Caki2 (cell line): ENCODE measurements around the gene GCNT1. TPM values are rescaled to one million over a fixed set of nuclear protein-coding genes. Genes with fewer than 3 reads are reported as not detected.
"Not testable (repeated sequence)": the region's sequence is repeated elsewhere in the genome, so short reads cannot be mapped to it uniquely, and the experiment has no call there.

Experiments
- DNase-seq: peaks from one replicate; pipeline ENCODE4 v3.0.0-alpha.2; 2015; ENCODE audit warnings: low read depth
- in situ Hi-C: cut with HindIII; loops from 2 replicates; pipeline ENCODE4 v1.10.0; 2016; ENCODE audit warnings: low sequenced_read_pairs, low pct_unique_long_range_greater_than_20kb, mixed read lengths
- total RNA-seq: library from RNA; depleted of rRNA; stranded (reverse); fragments of >200 nt; shearing (Covaris generic); gene quantifications from 2 replicates; pipeline ENCODE4 v1.2.3, GENCODE V29; 2014; ENCODE audit warnings: low replicate concordance; rRNA removed

GCNT1 gene
- 1.2 and 11.1 TPM in 2 replicates for total RNA-seq

GRCh38 chr9:76458903-76459693 is at the start of gene GCNT1:
Gene GCNT1, plus strand, starts transcription at chr9:76459182. Its CDS starts 43,200 bp downstream, at chr9:76502382.
- in situ Hi-C loops, result no loop called here
- DNase-seq, result peak; percentile 69

- DNase-seq, result no peak
- in situ Hi-C loops, result no loop called here
These were observed 46.3 kb upstream of the GCNT1 start for GRCh38 chr9:76412638-76413037.

DNA sequence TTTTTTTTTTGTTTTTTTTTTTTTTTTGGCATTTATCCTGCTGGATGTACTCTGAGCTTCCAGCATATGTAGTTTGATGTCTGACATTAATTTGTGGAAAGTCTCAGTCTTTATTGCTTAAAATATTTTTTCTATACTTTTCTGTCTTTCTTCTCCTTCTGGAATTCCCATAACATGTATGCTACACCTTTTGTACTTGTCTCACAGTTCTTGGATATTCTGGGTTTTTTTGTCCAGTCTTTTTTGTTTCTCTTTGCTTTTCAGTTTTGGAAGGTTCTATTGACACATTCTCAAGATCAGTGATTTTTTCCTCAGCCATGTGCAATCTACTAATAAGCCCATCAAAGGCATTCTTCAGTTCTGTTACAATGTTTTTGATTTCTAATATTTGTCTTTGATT is 45.3 kb upstream of the GCNT1 start:
- in situ Hi-C loops, result no loop called here
- DNase-seq, result no peak

DNA sequence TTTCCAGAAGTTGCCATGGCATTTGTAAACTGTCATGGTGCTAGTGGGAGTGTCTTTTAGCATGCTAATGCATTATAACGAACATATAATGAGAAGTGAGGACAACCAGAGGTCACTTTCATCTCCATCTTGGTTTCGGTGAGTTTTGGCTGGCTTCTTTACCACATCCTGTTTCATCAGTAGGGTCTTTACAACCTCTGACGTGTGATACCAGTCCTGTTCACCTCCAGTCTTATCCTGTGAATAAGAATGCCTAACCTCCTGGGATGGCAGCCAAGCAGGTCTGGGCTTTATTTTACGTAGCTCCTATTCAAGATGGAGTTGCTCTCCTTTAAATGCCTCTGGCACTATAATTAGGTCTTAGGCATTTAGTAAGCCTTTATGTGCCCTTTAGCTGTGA is 44.3 kb upstream of the GCNT1 start:
- DNase-seq, result no peak
- in situ Hi-C loops, result no loop called here

GRCh38 chr9:76415154-76415553 is 43.8 kb upstream of the GCNT1 start:
- DNase-seq, result no peak
- in situ Hi-C loops, result no loop called here

GRCh38 chr9:76415731-76416130 is 43.3 kb upstream of the GCNT1 start:
- in situ Hi-C loops, result no loop called here
- no peak for DNase-seq

GRCh38 chr9:76417394-76417793 is 41.6 kb upstream of the GCNT1 start:
- in situ Hi-C loops, result no loop called here
- no peak for DNase-seq

GRCh38 chr9:76419782-76420380 is 39.1 kb upstream of the GCNT1 start:
- no peak for DNase-seq
- in situ Hi-C loops, result no loop called here

GRCh38 chr9:76423216-76424177 is 35.5 kb upstream of the GCNT1 start:
- in situ Hi-C loops, result no loop called here
- no peak for DNase-seq

DNA sequence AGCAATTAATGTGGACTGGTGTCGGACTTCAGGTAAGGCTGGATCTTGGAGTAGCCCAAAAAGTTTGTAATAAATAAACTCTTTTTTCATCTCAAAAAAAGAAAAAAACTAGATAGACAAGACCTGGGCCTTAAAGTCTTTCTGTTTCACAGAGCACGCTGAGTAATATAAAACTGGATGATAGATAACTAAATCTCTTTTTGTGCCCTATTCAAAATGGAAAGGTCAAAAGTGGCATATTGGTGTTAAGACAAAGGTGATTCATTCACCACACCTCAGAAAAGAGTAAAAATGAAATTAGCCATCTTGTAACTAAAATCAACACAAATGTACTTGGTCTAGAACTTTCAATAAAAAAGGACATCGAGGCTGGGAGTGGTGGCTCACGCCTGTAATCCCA is 34.5 kb upstream of the GCNT1 start:
- in situ Hi-C loops, result no loop called here
- no peak for DNase-seq

DNA sequence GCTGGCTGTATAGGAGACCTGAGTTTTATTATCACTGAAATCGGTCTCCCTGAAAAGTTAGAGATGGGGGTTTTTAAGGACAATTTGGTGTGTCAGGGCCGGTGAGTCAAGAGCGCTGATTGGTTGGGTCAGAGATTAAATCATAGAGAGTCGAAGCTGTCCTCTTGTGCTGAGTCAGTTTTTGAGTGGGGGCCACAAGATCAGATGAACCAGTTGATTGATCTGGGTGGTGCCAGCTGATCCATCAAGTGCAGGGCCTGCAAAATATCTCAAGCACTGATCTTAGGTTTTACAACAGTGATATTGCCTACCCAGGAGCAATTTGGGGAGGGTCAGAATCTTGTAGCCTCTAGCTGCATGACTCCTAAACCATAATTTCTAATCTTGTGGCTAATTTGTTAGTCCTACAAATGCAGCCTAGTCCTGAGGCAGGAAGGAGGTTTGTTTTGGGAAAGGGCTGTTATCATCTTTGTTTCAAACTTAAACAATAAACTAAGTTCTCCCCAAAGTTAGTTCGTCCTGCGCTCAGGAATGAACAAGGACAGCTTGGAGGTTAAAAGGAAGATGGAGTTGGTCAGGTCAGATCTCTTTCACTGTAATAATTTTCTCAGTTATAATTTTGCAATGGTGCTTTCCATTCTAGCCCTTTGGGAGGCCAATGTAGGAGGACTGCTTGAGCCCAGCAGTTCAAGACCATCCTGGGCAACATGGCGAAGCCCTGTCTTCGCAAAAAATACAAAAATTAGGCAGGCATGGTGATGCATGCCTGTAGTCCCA is 33.1 kb upstream of the GCNT1 start:
- no peak for DNase-seq
- in situ Hi-C loops, result no loop called here

DNA sequence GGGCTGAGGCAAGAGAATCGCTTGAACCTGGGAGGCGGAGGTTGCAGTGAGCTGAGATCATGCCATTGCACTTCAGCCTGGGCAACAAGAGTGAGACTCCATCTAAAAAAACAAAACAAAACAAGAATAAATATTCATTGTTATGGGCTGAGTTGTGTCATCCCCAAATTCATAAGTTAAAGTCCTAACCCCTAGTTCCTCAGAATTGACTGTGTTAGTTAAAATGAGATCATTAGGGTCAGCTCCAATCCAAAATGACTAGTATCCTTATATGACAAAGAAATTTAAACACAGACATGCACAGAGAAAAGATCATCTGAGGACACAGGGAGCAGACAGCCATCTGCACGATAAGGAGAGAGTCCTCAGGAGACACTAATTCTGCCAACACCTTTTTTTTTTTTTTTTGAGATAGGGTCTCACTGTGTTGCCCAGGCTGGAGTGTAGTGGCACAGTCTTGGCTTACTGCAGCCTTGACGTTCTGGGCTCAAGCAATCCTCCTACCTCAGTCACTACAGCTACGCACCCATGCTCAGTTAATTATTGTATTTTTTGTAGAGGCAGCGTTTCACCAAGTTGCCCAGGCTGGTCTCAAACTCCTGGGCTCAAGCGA is 32.1 kb upstream of the GCNT1 start:
- in situ Hi-C loops, result no loop called here
- DNase-seq, result no peak

DNA sequence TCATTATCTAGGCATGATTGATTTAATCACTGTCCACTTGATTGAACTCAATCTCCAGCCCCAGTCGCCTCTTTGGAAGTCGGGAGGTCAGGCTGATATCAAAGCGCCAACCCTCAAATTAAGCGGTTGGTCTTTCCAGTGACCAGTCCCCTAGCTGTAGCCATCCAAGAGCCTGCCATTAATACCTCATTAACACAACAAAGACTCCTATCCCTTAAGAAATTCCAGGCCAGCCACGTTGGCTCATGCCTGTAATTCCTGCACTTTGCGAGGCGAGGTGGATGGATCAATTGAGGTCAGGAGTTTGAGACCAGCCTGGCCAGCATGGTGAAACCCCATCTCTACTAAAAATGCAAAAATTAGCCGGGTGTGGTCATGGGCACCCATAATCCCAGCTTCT is 27.4 kb upstream of the GCNT1 start:
- no peak for DNase-seq
- in situ Hi-C loops, result no loop called here

DNA sequence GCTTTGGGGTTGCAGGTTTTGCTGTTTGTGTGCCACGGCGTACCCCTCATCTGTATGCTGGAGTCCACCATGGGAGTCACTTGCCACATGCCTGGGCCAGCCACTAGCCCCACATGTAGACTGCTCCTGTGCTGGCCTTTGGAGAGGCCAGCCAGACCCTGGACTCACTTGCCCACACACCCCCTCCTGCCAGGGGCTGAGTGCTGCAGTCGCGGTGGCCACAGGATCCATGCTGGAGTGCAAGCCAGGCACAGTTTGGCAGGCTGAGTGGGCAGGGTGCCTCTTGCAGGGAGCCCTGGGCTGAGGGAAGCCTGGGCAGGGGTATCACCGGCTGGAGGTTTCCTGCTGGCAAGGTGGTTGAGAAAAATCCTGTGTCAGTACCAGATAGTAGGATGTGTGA is 25.6 kb upstream of the GCNT1 start:
- no peak for DNase-seq
- in situ Hi-C loops, result no loop called here

- peak; percentile 51 for DNase-seq
- in situ Hi-C loops, result no loop called here
These were observed 25.1 kb upstream of the GCNT1 start for GRCh38 chr9:76433836-76434235.

DNA sequence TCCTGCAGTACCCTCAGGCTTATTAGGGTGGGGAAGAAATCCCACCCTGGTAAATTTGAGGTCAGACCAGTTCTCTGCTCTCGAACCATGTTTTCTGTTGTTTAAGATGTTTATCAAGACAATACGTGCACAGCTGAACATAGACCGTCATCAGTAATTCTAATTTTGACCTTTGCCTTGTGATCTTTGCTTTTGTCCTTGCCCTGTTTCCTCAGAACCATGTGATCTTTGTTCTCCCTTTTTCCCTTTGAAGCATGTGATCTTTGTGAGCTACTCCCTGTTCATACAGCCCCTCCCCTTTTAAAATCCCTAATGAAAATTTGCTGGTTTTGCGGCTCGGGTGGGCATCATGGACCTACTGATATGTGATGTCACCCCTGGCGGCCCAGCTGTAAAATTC is 24.1 kb upstream of the GCNT1 start:
- in situ Hi-C loops, DNase-seq: not testable (repeated sequence)

DNA sequence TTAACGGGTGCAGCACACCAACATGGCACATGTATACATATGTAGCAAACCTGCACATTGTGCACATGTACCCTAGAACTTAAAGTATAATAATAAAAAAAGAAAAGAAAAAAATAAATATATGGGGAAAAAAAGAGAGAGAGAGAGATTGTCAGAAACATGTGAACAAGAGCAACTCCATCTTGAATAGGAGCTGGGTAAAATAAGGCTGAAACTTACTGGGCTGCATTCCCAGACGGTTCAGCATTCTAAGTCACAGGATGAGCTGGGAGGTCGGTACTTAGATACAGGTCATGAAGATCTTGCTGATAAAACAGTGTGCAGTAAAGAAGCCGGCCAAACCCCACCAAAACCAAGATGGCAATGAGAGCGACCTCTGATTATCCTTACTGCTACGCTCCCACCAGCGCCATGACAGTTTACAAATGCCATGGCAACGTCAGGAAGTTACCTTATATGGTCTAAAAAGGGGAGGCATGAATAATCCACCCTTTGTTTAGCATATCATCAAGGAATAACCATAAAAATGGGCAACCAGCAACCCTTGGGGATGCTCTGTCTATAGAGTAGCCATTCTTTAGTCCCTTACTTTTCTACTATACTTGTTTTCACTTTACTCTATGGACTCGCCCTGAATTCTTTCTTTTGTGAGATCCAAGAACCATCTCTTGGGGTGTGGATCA is 21.8 kb upstream of the GCNT1 start:
- DNase-seq, in situ Hi-C loops: not testable (repeated sequence)
